HG03432 (cell line): ENCODE measurements around the gene OBSL1.
A peak's percentile ranks its signal among the peaks of the same experiment; 100 is the strongest.

Source experiments
- ATAC-seq: cut with Tn5 transposase; IDR thresholded peaks from one replicate; pipeline ENCODE4 v1.9.1; 2021; ENCODE audit warnings: mild to moderate bottlenecking, moderate library complexity; ENCODE audit not compliant: unreplicated experiment

OBSL1 gene

GRCh38 chr2:219567791-219568361 lies 3.5 kb downstream of the OBSL1 start:
- no peak for ATAC-seq

- no peak for ATAC-seq
Measured at GRCh38 chr2:219567131-219567530, 4.2 kb downstream of the OBSL1 start.

- ATAC-seq: no peak
Measured at GRCh38 chr2:219566640-219567039, 4.7 kb downstream of the OBSL1 start.

GRCh38 chr2:219565130-219566080 lies 5.9 kb downstream of the OBSL1 start:
- no peak for ATAC-seq

- no peak for ATAC-seq
Measured at GRCh38 chr2:219563271-219563928, 7.9 kb downstream of the OBSL1 start.

GRCh38 chr2:219562049-219563020 lies 9.0 kb downstream of the OBSL1 start:
- ATAC-seq: no peak

GRCh38 chr2:219561179-219562048 lies 9.9 kb downstream of the OBSL1 start:
- no peak for ATAC-seq

- ATAC-seq: peak; percentile 5
Measured at GRCh38 chr2:219560893-219561178, 10.5 kb downstream of the OBSL1 start.

GRCh38 chr2:219560037-219560892 lies 11.1 kb downstream of the OBSL1 start:
- peak; percentile 52 for ATAC-seq

GRCh38 chr2:219559156-219559915 lies 12.0 kb downstream of the OBSL1 start:
- no peak for ATAC-seq

GRCh38 chr2:219557791-219558785 lies 13.3 kb downstream of the OBSL1 start:
- ATAC-seq: no peak

GRCh38 chr2:219557320-219557719 lies 14.0 kb downstream of the OBSL1 start:
- ATAC-seq: no peak

GRCh38 chr2:219556413-219556812 lies 14.9 kb downstream of the OBSL1 start:
- no peak for ATAC-seq

GRCh38 chr2:219555956-219556355 lies 15.4 kb downstream of the OBSL1 start:
- no peak for ATAC-seq

- ATAC-seq: no peak
Measured at GRCh38 chr2:219554350-219554749, 17.0 kb downstream of the OBSL1 start.

GRCh38 chr2:219553463-219553963 lies 17.8 kb downstream of the OBSL1 start:
- no peak for ATAC-seq

GRCh38 chr2:219553168-219553417 lies 18.2 kb downstream of the OBSL1 start:
- no peak for ATAC-seq
